ENCODE measurements around the gene EXD1. TPM values are rescaled to one million over a fixed set of nuclear protein-coding genes. Genes with fewer than 3 reads are reported as not detected.

Gene EXD1
- total and polyA plus RNA-seq, 10 donors: not detected

DNA sequence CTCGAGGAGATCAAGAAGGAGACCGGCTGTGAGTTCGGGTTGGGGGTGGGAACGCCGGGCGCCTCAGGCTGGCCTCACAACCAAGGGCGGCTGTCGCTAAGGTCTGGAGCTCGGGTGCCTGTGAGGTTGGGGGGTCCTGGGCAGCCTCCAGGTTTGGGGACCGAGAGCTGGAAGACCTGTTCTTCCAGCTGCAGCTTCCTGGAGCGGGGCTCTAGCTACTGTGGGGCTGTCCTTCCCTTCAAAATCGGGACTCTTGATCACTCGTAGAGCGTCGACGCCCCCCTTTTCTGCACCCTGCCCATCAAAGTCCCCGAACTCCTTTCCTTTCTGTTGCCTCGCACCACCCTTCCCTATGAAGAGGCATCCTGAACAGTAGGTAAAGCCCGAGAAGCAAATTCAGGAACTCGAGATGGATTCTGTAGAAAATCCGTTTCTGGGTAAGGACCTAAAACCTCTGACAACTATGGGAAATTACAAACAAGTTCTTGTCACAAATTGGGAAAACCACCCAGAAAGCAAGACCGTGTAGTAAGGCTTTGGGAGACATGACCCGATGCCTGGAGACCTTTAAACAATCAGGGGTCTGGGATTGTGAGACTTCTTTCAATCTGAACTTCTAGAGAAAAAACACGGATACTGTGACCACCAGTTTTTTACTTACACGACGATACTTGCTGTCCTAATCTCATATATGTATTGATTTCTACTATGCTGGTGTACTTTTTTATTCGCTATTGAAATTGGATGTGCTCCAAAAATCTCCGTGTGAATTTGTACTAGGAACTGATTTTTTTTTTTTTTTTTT, 1.1 kb upstream of the EXD1 start:
- H3K9me3 ChIP-seq: no peaks in the 10 kb centered on the region
- WGBS, 5 donors: 7 to 10% (median 7%) methylated on average over 26 to 28 of the region's 28 CpGs
- peak overlapping the region; percentile 67 to 93 (median 90) for H3K27ac ChIP-seq
- H3K4me1 ChIP-seq: peaks cover 10 to 45% (median 26%) of the 10 kb centered on the region in 6 donors
- peak overlapping the region; percentile 54 to 86 (median 76) for H3K4me3 ChIP-seq
- intact Hi-C loops (cut with DNase I; ENCODE audit: low total_unique reads): no loop called here
- TF ChIP-seq POLR2A (IDR thresholded peaks at IDR 0.05) (no peak), POLR2AphosphoS5 (IDR thresholded peaks at IDR 0.05) (no peak)
- TF ChIP-seq, protein P1, sequence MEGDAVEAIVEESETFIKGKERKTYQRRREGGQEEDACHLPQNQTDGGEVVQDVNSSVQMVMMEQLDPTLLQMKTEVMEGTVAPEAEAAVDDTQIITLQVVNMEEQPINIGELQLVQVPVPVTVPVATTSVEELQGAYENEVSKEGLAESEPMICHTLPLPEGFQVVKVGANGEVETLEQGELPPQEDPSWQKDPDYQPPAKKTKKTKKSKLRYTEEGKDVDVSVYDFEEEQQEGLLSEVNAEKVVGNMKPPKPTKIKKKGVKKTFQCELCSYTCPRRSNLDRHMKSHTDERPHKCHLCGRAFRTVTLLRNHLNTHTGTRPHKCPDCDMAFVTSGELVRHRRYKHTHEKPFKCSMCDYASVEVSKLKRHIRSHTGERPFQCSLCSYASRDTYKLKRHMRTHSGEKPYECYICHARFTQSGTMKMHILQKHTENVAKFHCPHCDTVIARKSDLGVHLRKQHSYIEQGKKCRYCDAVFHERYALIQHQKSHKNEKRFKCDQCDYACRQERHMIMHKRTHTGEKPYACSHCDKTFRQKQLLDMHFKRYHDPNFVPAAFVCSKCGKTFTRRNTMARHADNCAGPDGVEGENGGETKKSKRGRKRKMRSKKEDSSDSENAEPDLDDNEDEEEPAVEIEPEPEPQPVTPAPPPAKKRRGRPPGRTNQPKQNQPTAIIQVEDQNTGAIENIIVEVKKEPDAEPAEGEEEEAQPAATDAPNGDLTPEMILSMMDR (IDR thresholded peaks at IDR 0.05 in 8 of 11, conservative IDR thresholded peaks at IDR 0.05 in 3 of 11): no peak
- DNase-seq: no peak
- no peaks in the 10 kb centered on the region for H3K27me3 ChIP-seq (replicated peaks in 1 of 7)
- no peaks in the 10 kb centered on the region for H3K36me3 ChIP-seq

DNA sequence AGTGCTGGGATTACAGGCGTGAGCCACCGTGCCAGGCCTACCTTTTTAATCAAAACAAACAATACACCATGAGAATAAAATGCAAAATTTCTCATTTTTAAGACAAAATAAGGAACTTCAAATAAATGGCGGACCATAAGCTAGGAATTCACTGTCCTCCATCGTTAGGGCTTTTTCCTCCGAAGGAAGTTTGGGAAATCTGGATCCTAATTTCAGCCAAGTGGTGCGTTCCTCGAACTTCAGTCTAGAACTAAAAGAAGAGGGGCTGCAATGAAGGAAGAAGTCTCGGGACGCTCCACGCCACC, 260 bp downstream of the EXD1 start:
- 35 to 47% (median 39%) methylated on average over 10 of the region's 10 CpGs for WGBS, 5 donors
- Histone ChIP-seq H3K4me1 (peaks cover 10 to 45% (median 26%) of the 10 kb centered on the region in 6 donors), H3K36me3 (no peaks in the 10 kb centered on the region), H3K27ac (peak overlapping the region in 7 of 8 donors; percentile 84 to 93 (median 91)), H3K4me3 (peak overlapping the region; percentile 54 to 86 (median 76)), H3K9me3 (no peaks in the 10 kb centered on the region), H3K27me3 (replicated peaks in 1 of 7) (peaks cover 0 to 4% (median 0%) of the 10 kb centered on the region in 7 donors)
- DNase-seq: no peak
- intact Hi-C loops (cut with DNase I; ENCODE audit: low total_unique reads): no loop called here
- TF ChIP-seq POLR2AphosphoS5 (IDR thresholded peaks at IDR 0.05) (no peak), POLR2A (IDR thresholded peaks at IDR 0.05) (no peak)
- TF ChIP-seq, protein P1 (IDR thresholded peaks at IDR 0.05 in 8 of 11, conservative IDR thresholded peaks at IDR 0.05 in 3 of 11): no peak

DNA sequence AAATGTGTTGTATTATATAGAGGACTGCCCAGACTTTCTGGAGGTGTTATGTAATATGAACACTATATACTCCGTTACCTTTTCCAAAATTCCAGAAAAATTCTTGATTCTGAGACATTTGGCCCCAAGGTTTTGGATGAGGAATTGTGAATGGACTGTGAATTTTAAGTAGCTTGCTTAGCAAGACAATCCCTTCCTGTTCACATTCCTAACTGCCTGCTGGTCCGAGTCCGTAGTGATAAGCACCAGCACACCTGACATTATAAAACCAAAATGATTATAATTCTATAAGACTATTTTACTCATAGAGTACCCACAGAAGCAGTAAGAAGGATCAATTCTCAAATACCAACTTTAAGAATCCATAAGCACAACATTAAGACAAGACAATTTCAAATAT, 11.2 kb downstream of the EXD1 start:
- H3K4me1 ChIP-seq: peaks cover 0 to 5% (median 0%) of the 10 kb centered on the region in 6 donors
- H3K9me3 ChIP-seq: no peaks in the 10 kb centered on the region
- H3K27ac ChIP-seq: no peak overlapping the region
- no peak for DNase-seq
- WGBS, 5 donors: 66 to 87% (median 73%) methylated on average over 3 of the region's 3 CpGs
- H3K27me3 ChIP-seq (replicated peaks in 1 of 7): peaks cover 0 to 16% (median 0%) of the 10 kb centered on the region in 7 donors
- no peak for TF ChIP-seq POLR2AphosphoS5 (IDR thresholded peaks at IDR 0.05)
- TF ChIP-seq, protein P1 (IDR thresholded peaks at IDR 0.05 in 8 of 11, conservative IDR thresholded peaks at IDR 0.05 in 3 of 11): no peak
- no peak for TF ChIP-seq POLR2A (IDR thresholded peaks at IDR 0.05)
- H3K4me3 ChIP-seq: no peak overlapping the region
- no peaks in the 10 kb centered on the region for H3K36me3 ChIP-seq
- intact Hi-C loops (cut with DNase I; ENCODE audit: low total_unique reads): no loop called here

DNA sequence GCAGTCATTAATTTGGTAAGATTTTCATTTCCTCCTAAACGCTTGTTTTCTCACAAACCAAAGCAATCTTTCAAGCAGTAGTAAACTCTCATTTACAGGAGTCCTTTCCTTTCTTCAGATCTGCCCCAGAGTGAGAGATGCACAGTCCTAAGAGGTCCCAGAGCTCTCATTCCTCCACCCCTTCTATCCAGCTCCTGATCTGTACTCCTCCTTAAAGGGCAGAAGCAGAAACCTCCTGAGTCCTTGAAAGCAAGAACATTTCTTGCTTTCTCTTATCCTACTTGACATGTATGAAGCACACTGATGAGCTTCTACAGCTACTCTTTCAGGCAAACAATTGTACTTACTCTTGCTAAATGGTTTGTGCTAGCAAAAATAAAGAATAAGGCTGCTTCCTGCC, 11.7 kb downstream of the EXD1 start:
- 3 to 22% (median 17%) methylated on average over 1 of the region's 1 CpG for WGBS, 5 donors
- H3K4me3 ChIP-seq: no peak overlapping the region
- TF ChIP-seq, protein P1 (IDR thresholded peaks at IDR 0.05 in 8 of 11, conservative IDR thresholded peaks at IDR 0.05 in 3 of 11): no peak
- TF ChIP-seq POLR2A (IDR thresholded peaks at IDR 0.05): no peak
- no peak for TF ChIP-seq POLR2AphosphoS5 (IDR thresholded peaks at IDR 0.05)
- DNase-seq: no peak
- peaks cover 0 to 21% (median 0%) of the 10 kb centered on the region in 7 donors for H3K27me3 ChIP-seq (replicated peaks in 1 of 7)
- peaks cover 0 to 5% (median 0%) of the 10 kb centered on the region in 6 donors for H3K4me1 ChIP-seq
- H3K27ac ChIP-seq: no peak overlapping the region
- intact Hi-C loops (cut with DNase I; ENCODE audit: low total_unique reads): no loop called here
- H3K9me3 ChIP-seq: no peaks in the 10 kb centered on the region
- no peaks in the 10 kb centered on the region for H3K36me3 ChIP-seq

Data from spleen (tissue), 11 donors.